COR-L47 (cell line): ENCODE measurements around the gene SSUH2.

Source experiments
- DNase-seq: peaks from one replicate; lab custom pipeline; 2025; lab: John Stamatoyannopoulos, UW

SSUH2 gene

GRCh38 chr3:8610951-8611350 is 33.6 kb downstream of the SSUH2 start:
- no peak for DNase-seq

GRCh38 chr3:8608791-8609467 is 35.7 kb downstream of the SSUH2 start:
- no peak for DNase-seq

- DNase-seq = no peak
Measured at GRCh38 chr3:8608041-8608790, 36.4 kb downstream of the SSUH2 start.

GRCh38 chr3:8607234-8608040 is 37.2 kb downstream of the SSUH2 start:
- peak; percentile 7 for DNase-seq

GRCh38 chr3:8606701-8607231 is 37.8 kb downstream of the SSUH2 start:
- DNase-seq = no peak

GRCh38 chr3:8604988-8605387 is 39.6 kb downstream of the SSUH2 start:
- no peak for DNase-seq

GRCh38 chr3:8604006-8604405 is 40.6 kb downstream of the SSUH2 start:
- DNase-seq = no peak

- no peak for DNase-seq
Measured at GRCh38 chr3:8603115-8603710, 41.4 kb downstream of the SSUH2 start.

- DNase-seq = no peak
Measured at GRCh38 chr3:8600457-8600856, 44.1 kb downstream of the SSUH2 start.

- no peak for DNase-seq
Measured at GRCh38 chr3:8599146-8599545, 45.5 kb downstream of the SSUH2 start.

- DNase-seq = no peak
Measured at GRCh38 chr3:8597219-8597853, 47.3 kb downstream of the SSUH2 start.

- no peak for DNase-seq
Measured at GRCh38 chr3:8596321-8597218, 48.0 kb downstream of the SSUH2 start.

GRCh38 chr3:8595695-8596115 is 48.9 kb downstream of the SSUH2 start:
- DNase-seq = no peak

GRCh38 chr3:8595252-8595651 is 49.3 kb downstream of the SSUH2 start:
- DNase-seq = no peak

GRCh38 chr3:8593021-8593827 is 51.4 kb downstream of the SSUH2 start:
- DNase-seq = no peak

GRCh38 chr3:8589880-8590556 is 54.6 kb downstream of the SSUH2 start:
- DNase-seq = no peak

- DNase-seq = no peak
Measured at GRCh38 chr3:8584661-8585060, 59.9 kb downstream of the SSUH2 start.

GRCh38 chr3:8581806-8582445 is 62.7 kb downstream of the SSUH2 start:
- no peak for DNase-seq

GRCh38 chr3:8581373-8581772 is 63.2 kb downstream of the SSUH2 start:
- no peak for DNase-seq
